ENCODE results near the gene FAM200A. TPM values are rescaled to one million over a fixed set of nuclear protein-coding genes. Genes with fewer than 3 reads are reported as not detected.

The FAM200A gene
- total and polyA plus RNA-seq, 2 of the 8 experiments (the other 6 are each of a cell fraction or from before 2014, with no cell fraction given): 4.3 to 7.5 TPM

GRCh38 chr7:99558306-99559174 is 6.6 kb upstream of the FAM200A start, which contains the start of gene ZNF655 (continued):
- no peak for TF ChIP-seq CBX5 (IDR thresholded peaks at IDR 0.05; ENCODE audit: low read depth, low read length)
- peak; percentile 86 for TF ChIP-seq PHF8 (conservative IDR thresholded peaks at IDR 0.05; ENCODE audit: low read depth, low read length)
- peak; percentile 50 for TF ChIP-seq JUND (IDR thresholded peaks at IDR 0.05; ENCODE audit: low read length)
- TF ChIP-seq CHD7 (IDR thresholded peaks at IDR 0.05; ENCODE audit: insufficient replicate concordance, low read length): no peak
- TF ChIP-seq MAX (IDR thresholded peaks at IDR 0.05): no peak; the same call in none of the 2 replicates
- TF ChIP-seq BACH1 (IDR thresholded peaks at IDR 0.05; ENCODE audit: low read length): no peak
- peak; percentile 83 for TF ChIP-seq ASH2L (IDR thresholded peaks at IDR 0.05; ENCODE audit: low read length)
- TF ChIP-seq EP300 (IDR thresholded peaks at IDR 0.05; ENCODE audit: borderline replicate concordance in 1 of 2, low read depth in 2 of 2, low read length in 2 of 2): no peak

Data from H1 (cell line).